GM18505 (cell line): ENCODE results near the gene ANO10.

ENCODE experiments used
- ATAC-seq: cut with Tn5 transposase; IDR thresholded peaks from one replicate; pipeline ENCODE4 v1.9.1; 2021; ENCODE audit not compliant: unreplicated experiment
- POLR2A ChIP-seq: IDR thresholded peaks from 4 replicates; pipeline ENCODE4 v1.6.1; 2011; ENCODE audit warnings: borderline replicate concordance; ENCODE audit not compliant: insufficient read depth, insufficient read length; ENCODE audit errors: extremely low read depth

The ANO10 gene

DNA sequence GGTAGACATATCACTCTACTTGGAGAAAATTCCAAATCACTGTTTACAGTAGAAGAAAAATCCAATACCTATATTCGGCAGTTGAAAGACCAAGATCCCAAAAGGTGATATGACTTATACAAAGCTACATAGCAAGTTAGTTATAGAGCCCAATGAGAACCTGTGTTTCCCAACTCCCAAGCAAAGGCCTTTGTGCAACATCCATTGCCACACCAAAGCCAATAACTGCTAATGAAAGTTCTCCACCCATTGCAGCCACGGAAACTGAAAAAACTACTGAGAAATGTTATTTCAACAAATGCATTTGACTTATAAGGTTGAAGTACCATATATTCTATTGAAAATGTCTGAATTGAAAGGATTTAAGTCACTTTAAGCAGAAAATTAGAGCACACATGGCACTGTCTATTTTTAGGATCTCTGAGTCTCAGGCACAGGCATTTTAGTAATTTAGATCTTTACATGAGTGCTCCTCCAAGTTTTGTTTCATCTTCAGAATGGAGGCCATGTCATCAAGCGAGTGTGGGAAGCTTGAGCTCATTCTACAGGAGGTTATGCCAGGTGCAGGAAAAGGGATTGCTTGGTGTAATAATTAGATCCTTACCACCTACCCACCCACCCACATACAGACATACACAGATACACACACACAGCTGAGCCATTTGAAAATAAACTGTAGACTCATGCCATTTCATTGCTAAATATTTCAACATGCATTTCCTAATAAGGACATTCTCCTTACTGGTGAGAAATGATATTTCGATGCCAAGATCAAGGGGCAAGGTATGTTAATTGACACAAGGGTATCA is 19.7 kb upstream of the ANO10 start:
- no peak for TF ChIP-seq POLR2A
- no peak for ATAC-seq

- TF ChIP-seq POLR2A, result no peak
- ATAC-seq, result no peak
Observed at GRCh38 chr3:43640681-43641080, 18.9 kb upstream of the ANO10 start.

DNA sequence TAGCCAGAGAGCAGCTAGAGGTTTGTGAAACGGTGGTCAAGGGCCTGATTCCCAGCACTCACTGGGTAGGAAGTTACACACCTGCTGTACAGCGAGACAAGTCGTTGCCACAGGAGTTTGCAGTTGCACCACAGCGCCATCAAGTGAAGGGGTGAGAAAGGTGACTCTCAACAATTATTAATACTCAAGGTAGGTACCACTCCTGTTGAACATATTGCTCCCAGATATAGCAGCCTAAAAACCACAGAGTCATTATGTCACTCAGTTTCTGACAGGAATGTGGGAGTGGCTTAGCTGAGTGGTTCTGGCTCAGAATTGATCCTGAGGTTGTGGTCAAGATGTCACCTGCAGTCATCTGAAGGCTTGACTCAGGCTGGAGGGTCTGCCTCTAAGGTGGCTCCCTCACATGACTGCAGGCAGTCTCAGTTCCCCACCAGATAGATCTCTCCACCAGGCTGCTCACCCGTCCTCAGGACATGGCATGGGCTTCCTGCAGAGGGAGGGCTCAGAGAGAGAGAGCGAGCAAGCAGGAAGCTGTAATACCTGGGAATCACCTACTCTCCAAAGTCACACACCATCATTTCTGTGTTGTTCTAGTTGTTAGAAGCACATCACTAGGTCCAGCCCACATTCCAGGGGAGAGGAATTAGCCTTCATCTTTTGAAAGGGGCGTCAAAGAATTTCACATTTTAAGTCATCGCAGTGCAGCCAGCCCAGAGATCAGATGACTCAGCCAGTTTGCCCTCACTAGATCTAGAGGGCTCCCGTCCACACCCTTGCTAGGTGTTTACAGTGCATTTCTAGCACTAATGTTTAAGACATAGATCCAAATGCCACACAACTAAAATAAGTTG is 17.0 kb upstream of the ANO10 start:
- TF ChIP-seq POLR2A, result no peak
- ATAC-seq, result no peak

DNA sequence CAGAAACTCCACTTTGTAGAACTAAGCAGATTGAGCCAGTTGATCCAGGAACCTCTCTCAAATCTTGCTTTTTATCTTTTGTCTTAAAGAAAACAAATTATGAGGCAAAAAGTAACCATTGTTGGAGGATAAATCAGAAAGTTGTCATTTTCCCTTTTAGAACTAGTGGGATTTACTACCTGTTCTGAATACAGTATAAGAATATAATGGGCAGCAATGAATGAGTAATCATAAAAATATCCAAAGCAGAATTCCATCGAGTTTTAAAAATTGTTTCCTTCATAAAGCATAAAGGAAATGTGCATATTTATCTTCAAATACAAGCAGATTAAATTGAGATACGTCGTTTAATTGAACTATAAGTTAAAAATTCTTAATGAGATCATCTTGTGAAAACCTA is 15.9 kb upstream of the ANO10 start:
- no peak for TF ChIP-seq POLR2A
- no peak for ATAC-seq

GRCh38 chr3:43632986-43633385 is 11.2 kb upstream of the ANO10 start:
- no peak for TF ChIP-seq POLR2A

GRCh38 chr3:43632269-43632733 is 10.5 kb upstream of the ANO10 start:
- no peak for TF ChIP-seq POLR2A
- no peak for ATAC-seq

More at GRCh38 chr3:43632986-43633385, 11.2 kb upstream of the ANO10 start:
- ATAC-seq, result no peak

- ATAC-seq, result no peak
- no peak for TF ChIP-seq POLR2A
Observed at GRCh38 chr3:43629741-43630140, 7.9 kb upstream of the ANO10 start.

DNA sequence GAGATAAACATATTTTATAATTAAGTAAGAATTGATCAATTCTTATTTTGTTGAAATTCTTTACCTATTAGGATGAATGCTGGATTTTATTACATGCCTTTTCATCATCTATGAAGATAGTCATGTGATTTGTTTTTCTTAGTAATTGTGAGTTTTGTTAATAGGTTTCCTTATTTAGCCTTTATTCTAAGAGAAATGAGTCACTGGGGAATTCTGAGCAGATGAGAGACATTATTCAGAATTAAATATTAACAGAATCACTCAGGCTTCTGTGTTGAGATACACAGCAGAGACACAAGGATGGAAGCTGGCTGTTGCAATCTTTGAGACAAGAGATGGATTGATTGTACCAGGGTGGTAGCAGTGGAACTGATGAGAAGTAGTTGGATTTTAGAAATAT is 7.4 kb upstream of the ANO10 start:
- no peak for ATAC-seq
- TF ChIP-seq POLR2A, result no peak

DNA sequence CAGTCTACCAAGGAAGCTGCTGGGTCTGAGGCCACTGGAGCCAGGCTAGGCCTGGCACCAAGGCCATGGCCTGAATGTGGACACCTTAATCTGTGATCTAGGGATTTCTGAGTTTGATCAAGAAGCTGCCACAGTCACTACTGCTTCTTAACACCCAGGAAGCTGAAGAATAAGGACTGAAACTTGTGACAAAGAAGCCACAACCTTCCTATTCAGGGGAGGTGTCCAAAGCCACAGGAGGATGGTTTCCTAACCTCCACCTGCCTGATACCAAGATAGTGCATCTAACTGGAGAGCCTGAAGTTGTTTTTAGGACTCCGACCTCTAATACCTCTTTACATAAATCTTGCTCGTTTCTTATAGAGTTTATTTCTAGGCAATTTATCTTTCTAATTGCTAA is 5.5 kb upstream of the ANO10 start:
- no peak for TF ChIP-seq POLR2A
- no peak for ATAC-seq

- no peak for TF ChIP-seq POLR2A
- no peak for ATAC-seq
Observed at GRCh38 chr3:43624619-43625305, 3.0 kb upstream of the ANO10 start.

- no peak for TF ChIP-seq POLR2A
- ATAC-seq, result no peak
Observed at GRCh38 chr3:43620831-43621655, 768 bp downstream of the ANO10 start.

GRCh38 chr3:43619588-43619987 is 2.2 kb downstream of the ANO10 start:
- no peak for ATAC-seq
- TF ChIP-seq POLR2A, result no peak
